ENCODE data around the gene RAB40B.

RAB40B gene

DNA sequence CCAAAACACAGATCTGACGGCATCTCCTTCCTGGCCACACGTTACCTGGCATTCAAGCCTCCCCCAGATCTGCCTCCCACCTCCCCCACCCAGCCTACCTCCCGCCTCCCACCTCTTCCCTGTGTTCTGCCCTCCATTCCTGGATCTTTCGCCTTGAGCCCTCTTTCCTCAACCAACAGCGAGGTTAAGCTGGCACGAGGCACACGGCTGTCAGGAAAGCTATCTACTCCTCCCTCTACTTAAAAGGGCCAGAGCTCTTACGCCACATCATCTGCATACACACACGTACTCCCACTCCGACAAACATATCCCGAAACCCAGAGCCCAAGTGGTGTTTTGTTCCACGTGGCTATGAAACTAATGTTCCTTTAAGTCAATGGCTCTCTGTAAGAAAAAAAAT is 68.3 kb downstream of the RAB40B start:
- DNase-seq (no peak), ATAC-seq (replicated peaks) (no peak)
- H3K27me3 Mint-ChIP-seq: no peaks in the 10 kb centered on the region
- H3K4me3 Mint-ChIP-seq: no peak overlapping the region
- peaks cover 36 to 57% of the 10 kb centered on the region in 2 donors for H3K36me3 Mint-ChIP-seq
- peaks cover 10 to 25% of the 10 kb centered on the region in 2 donors for H3K4me1 Mint-ChIP-seq
- H3K27ac Mint-ChIP-seq: no peak overlapping the region
- no peaks in the 10 kb centered on the region for H3K9me3 Mint-ChIP-seq

DNA sequence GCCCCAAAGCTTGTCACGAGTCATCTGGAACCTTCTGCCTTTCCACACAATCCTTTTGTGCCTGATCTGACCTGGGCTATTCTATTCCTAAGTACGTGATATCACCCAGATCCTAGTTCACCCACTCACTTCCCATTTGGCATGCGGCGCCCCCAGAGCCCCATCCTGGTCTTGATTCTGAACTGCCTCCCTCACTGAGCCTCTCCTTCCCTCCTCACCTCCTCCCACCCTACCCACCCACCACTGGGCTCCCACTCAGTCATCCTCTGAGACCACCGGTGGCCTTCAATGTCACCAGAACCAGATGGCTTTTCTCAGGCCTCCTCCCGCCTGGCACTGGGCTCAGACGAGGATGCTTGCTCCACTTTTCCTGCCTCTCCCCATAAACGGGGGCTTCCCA is 68.8 kb downstream of the RAB40B start:
- peaks cover 38 to 56% of the 10 kb centered on the region in 2 donors for H3K36me3 Mint-ChIP-seq
- ATAC-seq (replicated peaks) (no peak), DNase-seq (no peak)
- H3K4me1 Mint-ChIP-seq: peaks cover 9 to 23% of the 10 kb centered on the region in 2 donors
- H3K27ac Mint-ChIP-seq: peak overlapping the region; percentile 60
- no peaks in the 10 kb centered on the region for H3K27me3 Mint-ChIP-seq
- H3K9me3 Mint-ChIP-seq: no peaks in the 10 kb centered on the region
- no peak overlapping the region for H3K4me3 Mint-ChIP-seq

DNA sequence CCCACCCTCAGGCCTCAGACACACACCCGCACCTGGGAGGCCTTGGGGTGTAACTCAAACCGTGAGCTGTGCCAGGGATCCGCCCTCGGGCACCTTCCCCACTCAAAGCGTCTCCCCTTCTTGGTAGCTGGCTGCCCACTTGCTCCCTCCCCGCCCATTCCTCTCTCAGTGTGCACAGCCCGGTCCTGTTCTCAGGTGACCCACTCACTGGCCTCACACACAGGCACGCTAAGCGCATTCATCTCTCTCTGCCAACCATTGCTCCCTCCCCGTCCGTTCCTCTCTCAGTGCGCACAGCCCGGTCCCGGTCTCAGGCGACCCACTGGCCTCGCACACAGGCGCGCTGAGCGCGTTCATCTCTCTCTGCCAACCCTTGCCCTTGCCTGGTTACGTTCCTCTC is 71.1 kb downstream of the RAB40B start:
- peak overlapping the region; percentile 2 for H3K27ac Mint-ChIP-seq

DNA sequence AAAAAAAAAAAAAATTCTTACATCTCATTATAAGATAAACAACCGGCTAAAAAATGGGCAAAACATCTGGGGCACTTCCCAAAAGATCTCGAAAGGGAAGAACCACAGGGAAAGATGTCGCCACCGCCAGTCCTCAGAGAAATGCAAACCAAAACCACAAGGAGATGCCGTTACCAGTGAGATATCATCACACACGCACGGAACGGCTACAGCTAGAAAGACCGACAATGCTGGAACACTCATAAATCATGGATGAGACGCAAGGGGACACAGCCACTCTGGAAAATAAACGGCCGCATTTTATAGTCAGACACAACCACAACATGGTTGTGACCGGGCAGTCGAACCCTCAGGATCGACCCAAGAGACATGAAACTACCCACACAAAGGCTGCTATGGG is 74.8 kb downstream of the RAB40B start:
- Mint-ChIP-seq H3K27me3 (no peaks in the 10 kb centered on the region), H3K4me3 (no peak overlapping the region), H3K4me1 (peaks cover 4 to 9% of the 10 kb centered on the region in 2 donors), H3K27ac (no peak overlapping the region), H3K36me3 (peaks cover 49 to 52% of the 10 kb centered on the region in 2 donors), H3K9me3 (no peaks in the 10 kb centered on the region)
- DNase-seq: no peak
- no peak for ATAC-seq (replicated peaks)

More for the DNA sequence above, 71.1 kb downstream of the RAB40B start:
- H3K9me3 Mint-ChIP-seq: no peaks in the 10 kb centered on the region
- DNase-seq: no peak
- no peaks in the 10 kb centered on the region for H3K27me3 Mint-ChIP-seq
- H3K36me3 Mint-ChIP-seq: peaks cover 42 to 53% of the 10 kb centered on the region in 2 donors
- ATAC-seq (replicated peaks): no peak
- H3K4me1 Mint-ChIP-seq: peaks cover 5 to 9% of the 10 kb centered on the region in 2 donors
- H3K4me3 Mint-ChIP-seq: no peak overlapping the region

DNA sequence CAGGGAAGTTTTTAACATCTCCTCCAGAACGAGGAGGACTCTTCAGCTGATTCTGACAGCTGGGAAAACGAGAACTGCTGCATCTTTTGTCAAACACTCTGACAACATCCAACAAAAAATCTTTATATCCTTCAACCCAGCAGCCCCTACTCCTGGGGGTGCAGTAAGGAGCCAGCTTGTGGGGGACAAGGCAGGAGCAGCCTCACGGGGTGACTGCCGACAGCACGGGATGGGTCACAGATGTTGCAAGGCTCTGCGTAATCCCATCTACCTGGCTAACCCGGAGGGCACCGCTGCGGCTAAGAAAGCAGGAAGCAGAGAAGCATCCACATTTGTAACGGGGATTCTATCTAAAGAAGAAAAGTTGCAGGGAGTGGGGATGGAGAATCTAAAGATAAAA is 78.9 kb downstream of the RAB40B start:
- Mint-ChIP-seq H3K9me3 (no peaks in the 10 kb centered on the region), H3K4me3 (no peak overlapping the region), H3K36me3 (peaks cover 51 to 58% of the 10 kb centered on the region in 2 donors), H3K27me3 (no peaks in the 10 kb centered on the region), H3K4me1 (peaks cover 0 to 2% of the 10 kb centered on the region in 2 donors), H3K27ac (no peak overlapping the region)
- ATAC-seq (replicated peaks): no peak
- no peak for DNase-seq

DNA sequence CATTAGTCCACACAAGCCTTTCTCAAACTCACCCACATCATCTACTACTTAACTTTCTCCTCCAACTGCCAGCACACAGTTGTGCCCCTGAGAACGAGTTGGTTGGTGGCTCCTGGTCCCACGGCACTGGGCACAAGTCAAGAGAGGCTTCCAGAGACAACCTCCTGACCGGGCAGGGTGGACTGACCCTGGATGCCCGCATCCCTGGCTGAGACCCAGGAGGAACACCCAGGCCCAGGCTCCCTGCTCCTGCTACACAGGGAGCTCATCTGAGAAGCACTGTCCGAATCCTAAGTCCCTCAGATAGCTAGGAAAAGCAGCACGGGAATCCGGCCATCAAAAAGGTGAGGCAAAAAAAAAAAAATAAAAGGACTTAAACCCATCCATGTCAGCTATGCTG is 79.3 kb downstream of the RAB40B start:
- no peak for ATAC-seq (replicated peaks)
- H3K4me3 Mint-ChIP-seq: no peak overlapping the region
- H3K9me3 Mint-ChIP-seq: no peaks in the 10 kb centered on the region
- no peaks in the 10 kb centered on the region for H3K27me3 Mint-ChIP-seq
- H3K4me1 Mint-ChIP-seq: peaks cover 0 to 2% of the 10 kb centered on the region in 2 donors
- peaks cover 49 to 61% of the 10 kb centered on the region in 2 donors for H3K36me3 Mint-ChIP-seq
- H3K27ac Mint-ChIP-seq: peak overlapping the region; percentile 47
- no peak for DNase-seq

DNA sequence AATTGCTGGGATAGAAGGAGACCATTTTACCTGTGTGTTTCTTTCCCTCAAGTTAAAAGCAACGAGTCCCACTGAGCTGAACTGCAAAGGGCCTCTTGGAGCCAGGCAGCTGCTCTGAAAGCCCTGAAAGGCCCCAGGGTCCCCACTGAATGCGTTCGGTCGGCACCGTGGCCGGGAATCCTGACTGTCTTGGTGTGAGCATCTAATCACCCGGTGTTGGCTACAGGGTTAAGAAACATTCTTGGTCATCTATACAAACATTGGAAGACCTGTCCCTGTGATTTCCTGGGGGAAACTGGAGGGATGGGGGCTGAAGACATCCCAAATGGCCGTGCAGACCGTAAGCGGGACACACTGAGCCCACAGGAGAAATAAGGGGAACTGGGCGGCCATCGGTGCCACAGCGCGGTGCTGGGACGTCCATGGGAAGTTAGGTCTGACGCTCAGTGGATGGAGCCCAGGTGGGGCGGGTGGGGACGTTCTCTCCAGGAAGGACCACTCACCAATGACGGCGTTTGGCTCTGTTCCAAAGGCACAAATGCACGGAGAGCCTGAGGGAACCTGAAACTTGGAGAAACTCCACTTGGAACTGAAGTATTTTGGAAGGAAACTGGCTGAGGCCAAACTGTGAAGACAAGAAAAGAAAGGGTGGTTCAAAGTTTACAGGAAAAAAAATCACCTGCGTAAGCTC is 82.3 kb downstream of the RAB40B start:
- Mint-ChIP-seq H3K27me3 (no peaks in the 10 kb centered on the region), H3K4me1 (no peaks in the 10 kb centered on the region), H3K4me3 (no peak overlapping the region), H3K36me3 (peaks cover 51 to 72% of the 10 kb centered on the region in 2 donors), H3K27ac (peak overlapping the region; percentile 60), H3K9me3 (no peaks in the 10 kb centered on the region)
- DNase-seq (no peak), ATAC-seq (replicated peaks) (no peak)

DNA sequence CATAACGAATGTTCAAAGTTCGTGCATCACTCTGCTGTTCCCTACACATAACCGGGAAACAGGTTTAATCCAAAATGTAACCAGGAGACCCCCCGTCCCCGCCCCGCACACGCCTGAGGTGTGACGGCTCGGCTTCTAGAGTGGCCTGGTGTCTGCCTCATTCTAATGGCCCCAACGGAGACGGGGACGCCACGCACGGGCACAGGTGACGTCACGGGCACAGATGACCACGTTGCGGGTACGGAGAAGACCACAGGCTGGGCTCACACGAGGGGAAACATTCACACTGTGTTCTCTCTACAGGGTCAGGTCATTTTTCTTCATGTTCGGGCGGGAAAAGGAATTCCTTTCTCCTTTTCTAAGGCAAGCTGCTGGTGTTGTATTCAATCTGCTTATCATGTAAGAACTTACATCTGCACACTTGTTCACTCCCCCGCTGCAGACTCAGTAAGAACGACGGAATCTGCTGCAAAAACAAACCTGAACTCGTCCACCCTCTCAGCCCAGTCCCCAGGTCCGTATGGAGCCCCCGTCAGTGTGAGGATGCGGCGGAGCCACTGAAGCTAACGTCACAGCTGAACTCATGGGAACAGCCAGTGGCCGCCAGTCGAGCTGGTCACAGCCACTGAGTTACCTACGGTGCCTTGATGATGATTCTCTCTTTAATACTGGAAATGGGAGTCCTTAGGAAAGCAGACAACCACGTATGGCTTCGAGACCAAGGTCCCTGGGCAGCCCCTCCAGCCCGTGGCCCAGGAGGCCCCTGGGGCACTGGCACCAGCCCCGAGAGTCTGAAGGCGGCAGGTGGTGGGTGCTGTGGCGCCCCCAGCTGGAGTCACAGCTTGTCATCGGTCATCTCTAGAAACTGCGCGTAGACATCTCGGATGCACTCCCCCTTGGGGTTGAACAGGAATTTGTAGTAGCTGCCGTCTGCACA is 83.1 kb downstream of the RAB40B start:
- DNase-seq (no peak), ATAC-seq (replicated peaks) (no peak)
- no peaks in the 10 kb centered on the region for H3K9me3 Mint-ChIP-seq
- no peaks in the 10 kb centered on the region for H3K4me1 Mint-ChIP-seq
- H3K27ac Mint-ChIP-seq: no peak overlapping the region
- H3K27me3 Mint-ChIP-seq: no peaks in the 10 kb centered on the region
- no peak overlapping the region for H3K4me3 Mint-ChIP-seq
- H3K36me3 Mint-ChIP-seq: peaks cover 51 to 71% of the 10 kb centered on the region in 2 donors

DNA sequence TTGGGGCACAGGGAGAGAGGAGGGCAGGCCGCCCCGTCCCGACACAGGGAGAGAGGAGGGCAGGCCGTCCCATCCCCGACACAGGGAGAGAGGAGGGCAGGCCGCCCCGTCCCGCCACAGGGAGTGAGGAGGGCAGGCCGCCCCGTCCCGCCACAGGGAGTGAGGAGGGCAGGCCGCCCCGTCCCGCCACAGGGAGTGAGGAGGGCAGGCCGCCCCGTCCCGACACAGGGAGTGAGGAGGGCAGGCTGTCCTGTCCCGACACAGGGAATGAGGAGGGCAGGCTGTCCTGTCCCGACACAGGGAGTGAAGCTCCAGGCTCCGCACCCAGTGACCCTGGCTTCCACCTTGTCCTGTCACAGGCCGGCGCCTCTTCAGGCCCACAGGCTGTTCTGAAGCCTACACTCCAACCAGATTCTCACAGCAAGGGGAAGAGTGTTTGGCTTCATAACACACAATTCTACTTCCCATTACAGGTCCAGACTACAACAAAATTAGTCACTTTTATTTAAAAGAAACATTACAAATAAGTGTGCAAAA is 84.3 kb downstream of the RAB40B start:
- Mint-ChIP-seq H3K4me3 (no peak overlapping the region), H3K9me3 (no peaks in the 10 kb centered on the region), H3K27me3 (no peaks in the 10 kb centered on the region), H3K4me1 (no peaks in the 10 kb centered on the region), H3K27ac (no peak overlapping the region), H3K36me3 (peaks cover 53 to 73% of the 10 kb centered on the region in 2 donors)
- DNase-seq (no peak), ATAC-seq (replicated peaks) (no peak)

DNA sequence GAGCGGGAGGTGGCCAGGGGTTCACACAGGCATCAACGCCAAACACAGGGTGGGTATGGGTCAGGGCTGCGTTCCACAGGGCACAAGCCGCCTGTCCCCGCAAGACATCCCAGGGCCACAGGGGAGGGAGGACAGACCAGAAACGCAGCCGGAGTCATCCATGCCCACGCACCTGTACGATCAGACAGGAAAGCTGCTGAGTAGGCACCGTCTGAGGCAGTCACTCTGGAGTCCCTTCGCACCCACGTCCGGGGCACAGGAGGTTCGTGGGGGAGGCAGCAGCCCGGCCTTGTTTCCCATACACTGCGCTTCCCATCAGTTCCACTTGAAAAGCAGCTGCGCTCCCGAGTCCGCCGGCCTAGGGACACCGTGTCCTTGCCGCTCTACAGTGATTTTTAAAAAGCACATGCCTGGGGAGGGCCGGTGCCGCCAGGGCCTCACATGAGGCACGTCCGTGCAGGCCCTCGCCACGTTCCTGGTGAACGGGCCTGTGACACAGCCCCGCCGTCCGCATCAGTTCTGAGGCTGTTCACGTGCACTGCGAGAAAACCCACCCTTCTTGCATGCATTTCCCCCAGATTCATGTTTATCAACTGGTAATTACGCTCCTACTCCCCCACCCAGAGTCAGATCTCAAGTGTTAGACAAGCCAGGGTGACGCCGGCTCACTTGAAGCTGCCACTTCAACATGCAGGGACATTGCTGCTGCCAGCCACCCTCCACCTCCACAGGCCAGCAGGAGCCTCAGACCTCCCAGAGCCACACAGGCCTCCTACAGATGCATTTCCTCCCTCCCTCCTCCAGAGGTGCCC is 85.0 kb downstream of the RAB40B start:
- H3K27me3 Mint-ChIP-seq: no peaks in the 10 kb centered on the region
- H3K4me1 Mint-ChIP-seq: no peaks in the 10 kb centered on the region
- DNase-seq (no peak), ATAC-seq (replicated peaks) (no peak)
- peaks cover 48 to 72% of the 10 kb centered on the region in 2 donors for H3K36me3 Mint-ChIP-seq
- no peaks in the 10 kb centered on the region for H3K9me3 Mint-ChIP-seq
- peak overlapping the region; percentile 38 for H3K27ac Mint-ChIP-seq
- H3K4me3 Mint-ChIP-seq: no peak overlapping the region

DNA sequence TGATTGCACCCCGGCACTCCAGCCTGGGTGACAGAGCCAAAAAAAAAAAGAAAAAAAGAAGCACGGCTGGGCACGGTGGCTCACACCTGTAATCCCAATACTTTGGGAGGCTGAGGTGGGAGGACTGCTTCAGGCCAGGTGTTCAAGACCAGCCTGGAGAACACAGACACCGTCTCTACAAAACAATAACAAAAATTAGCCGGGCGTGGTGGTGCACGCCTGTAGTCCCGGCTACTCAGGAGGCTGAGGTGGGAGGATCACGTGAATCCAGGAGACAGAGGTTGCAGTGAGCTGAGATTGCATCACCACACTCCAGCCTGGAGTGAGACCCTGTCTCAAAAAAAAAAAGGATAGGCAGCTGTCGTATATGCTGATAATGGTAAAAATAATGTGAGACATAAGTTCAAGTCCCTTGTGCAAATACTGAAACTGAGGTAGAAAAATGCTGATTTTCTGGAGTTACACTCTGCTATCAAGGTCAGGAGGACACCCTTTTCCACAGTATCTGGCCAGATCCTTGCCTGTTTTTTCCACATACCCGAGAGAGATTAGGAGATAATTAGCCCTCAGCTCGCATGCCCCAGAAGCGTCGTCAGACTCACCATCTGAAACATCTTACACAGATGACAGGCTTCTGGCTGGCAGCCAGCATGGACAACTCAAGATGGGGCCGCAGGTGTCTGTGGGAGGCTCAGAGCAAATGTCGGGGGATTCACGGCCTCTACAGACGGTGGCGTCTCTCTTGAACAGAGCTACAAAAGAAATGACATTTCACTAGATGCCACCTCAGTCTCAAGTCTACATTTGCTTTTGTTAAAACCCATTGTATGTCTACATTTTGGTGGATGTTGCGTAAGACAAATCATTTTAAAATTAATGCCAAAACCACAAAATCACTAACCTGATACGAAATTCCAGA is 87.1 kb downstream of the RAB40B start:
- ATAC-seq (replicated peaks): no peak

DNA sequence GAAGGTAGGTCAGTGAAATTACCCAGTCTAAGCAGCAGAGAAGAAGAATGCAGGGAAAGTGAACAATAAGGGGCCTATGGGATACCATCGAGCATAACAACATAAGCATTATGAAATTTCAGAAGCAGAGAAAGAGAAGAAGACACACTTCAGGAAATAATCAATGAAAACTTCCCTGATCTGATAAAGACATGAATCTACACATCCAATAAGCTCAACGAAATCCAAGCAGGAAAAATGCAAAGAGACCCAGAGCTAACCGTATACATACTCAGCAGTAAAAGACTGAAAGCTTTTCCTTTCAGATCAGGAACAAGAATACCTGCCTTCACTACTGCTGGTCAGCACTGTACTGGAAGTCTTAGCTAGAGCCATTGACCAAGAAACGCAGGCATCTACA is 88.8 kb downstream of the RAB40B start:
- ATAC-seq (replicated peaks): no peak
- no peak for DNase-seq
- Mint-ChIP-seq H3K27ac (no peak overlapping the region), H3K9me3 (no peaks in the 10 kb centered on the region), H3K4me3 (no peak overlapping the region), H3K27me3 (no peaks in the 10 kb centered on the region), H3K4me1 (peaks cover 1% of the 10 kb centered on the region in 2 donors), H3K36me3 (peaks cover 37 to 75% of the 10 kb centered on the region in 2 donors)

More for the DNA sequence above, 87.1 kb downstream of the RAB40B start:
- Mint-ChIP-seq H3K4me1 (no peaks in the 10 kb centered on the region), H3K27me3 (no peaks in the 10 kb centered on the region), H3K9me3 (no peaks in the 10 kb centered on the region), H3K4me3 (no peak overlapping the region), H3K36me3 (peaks cover 46 to 75% of the 10 kb centered on the region in 2 donors), H3K27ac (no peak overlapping the region)
- DNase-seq: no peak

DNA sequence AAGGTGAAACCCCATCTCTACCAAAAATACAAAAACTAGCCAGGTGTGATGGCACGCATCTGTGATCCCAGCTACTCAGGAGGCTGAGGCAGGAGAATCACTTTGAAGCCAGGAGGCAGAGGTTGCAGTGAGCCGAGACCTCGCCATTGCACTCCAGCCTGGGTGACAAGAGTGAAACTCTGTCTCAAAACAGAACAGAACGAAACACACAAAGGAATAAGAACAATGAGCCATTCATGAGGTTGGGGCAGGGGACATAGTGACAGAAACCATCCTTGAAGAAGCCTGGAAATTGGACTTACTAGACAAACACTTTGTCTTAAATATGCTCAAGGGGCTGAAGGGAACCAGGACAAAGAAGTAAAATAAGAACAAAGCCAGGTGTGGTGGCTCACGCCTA is 89.7 kb downstream of the RAB40B start:
- no peak overlapping the region for H3K4me3 Mint-ChIP-seq
- DNase-seq (no peak), ATAC-seq (replicated peaks) (no peak)
- no peaks in the 10 kb centered on the region for H3K9me3 Mint-ChIP-seq
- no peak overlapping the region for H3K27ac Mint-ChIP-seq
- H3K4me1 Mint-ChIP-seq: peaks cover 8 to 9% of the 10 kb centered on the region in 2 donors
- H3K27me3 Mint-ChIP-seq: no peaks in the 10 kb centered on the region
- peaks cover 41 to 78% of the 10 kb centered on the region in 2 donors for H3K36me3 Mint-ChIP-seq
